HG02884 (cell line): ENCODE data around the gene LTBP1.
"Not testable (repeated sequence)": the region's sequence is repeated elsewhere in the genome, so short reads cannot be mapped to it uniquely, and the experiment has no call there.

Experiments
- ATAC-seq: cut with Tn5 transposase; IDR thresholded peaks from one replicate; pipeline ENCODE4 v1.9.1; 2021; ENCODE audit warnings: mild to moderate bottlenecking, moderate library complexity; ENCODE audit not compliant: unreplicated experiment

The LTBP1 gene

GRCh38 chr2:33366473-33366872, 419.7 kb downstream of the LTBP1 start:
- no peak for ATAC-seq

GRCh38 chr2:33368524-33368923, 421.8 kb downstream of the LTBP1 start:
- not testable (repeated sequence) for ATAC-seq

GRCh38 chr2:33369191-33369590, 422.4 kb downstream of the LTBP1 start:
- ATAC-seq, result no peak

GRCh38 chr2:33370636-33371265, 424.0 kb downstream of the LTBP1 start:
- ATAC-seq, result no peak

GRCh38 chr2:33371304-33372090, 424.7 kb downstream of the LTBP1 start:
- no peak for ATAC-seq

GRCh38 chr2:33372940-33373553, 426.3 kb downstream of the LTBP1 start:
- no peak for ATAC-seq

GRCh38 chr2:33373986-33374385, 427.2 kb downstream of the LTBP1 start:
- no peak for ATAC-seq

GRCh38 chr2:33375054-33375453, 428.3 kb downstream of the LTBP1 start:
- ATAC-seq, result no peak

- ATAC-seq, result no peak
Measured at GRCh38 chr2:33377048-33377447, 430.3 kb downstream of the LTBP1 start.

- no peak for ATAC-seq
Measured at GRCh38 chr2:33378556-33379210, 431.9 kb downstream of the LTBP1 start.

- no peak for ATAC-seq
Measured at GRCh38 chr2:33380001-33380609, 433.4 kb downstream of the LTBP1 start.

GRCh38 chr2:33380719-33381118, 434.0 kb downstream of the LTBP1 start:
- no peak for ATAC-seq

GRCh38 chr2:33381301-33381858, 434.6 kb downstream of the LTBP1 start:
- ATAC-seq, result no peak

- no peak for ATAC-seq
Measured at GRCh38 chr2:33383855-33384598, 437.3 kb downstream of the LTBP1 start.

GRCh38 chr2:33384599-33384961, 437.8 kb downstream of the LTBP1 start:
- ATAC-seq, result no peak

- no peak for ATAC-seq
Measured at GRCh38 chr2:33388996-33389395, 442.2 kb downstream of the LTBP1 start.

GRCh38 chr2:33389695-33390094, 442.9 kb downstream of the LTBP1 start:
- ATAC-seq, result not testable (repeated sequence)

- no peak for ATAC-seq
Measured at GRCh38 chr2:33391529-33392255, 444.9 kb downstream of the LTBP1 start.

GRCh38 chr2:33392366-33392765, 445.6 kb downstream of the LTBP1 start:
- ATAC-seq, result no peak
